GM18498 (cell line): Measurements from ENCODE around the gene TTYH3.
A peak's percentile ranks its signal among the peaks of the same experiment; 100 is the strongest.

Experiments
- ATAC-seq: cut with Tn5 transposase; IDR thresholded peaks from one replicate; pipeline ENCODE4 v1.9.1; 2021; ENCODE audit warnings: mild to moderate bottlenecking, moderate library complexity; ENCODE audit not compliant: unreplicated experiment

The TTYH3 gene

DNA sequence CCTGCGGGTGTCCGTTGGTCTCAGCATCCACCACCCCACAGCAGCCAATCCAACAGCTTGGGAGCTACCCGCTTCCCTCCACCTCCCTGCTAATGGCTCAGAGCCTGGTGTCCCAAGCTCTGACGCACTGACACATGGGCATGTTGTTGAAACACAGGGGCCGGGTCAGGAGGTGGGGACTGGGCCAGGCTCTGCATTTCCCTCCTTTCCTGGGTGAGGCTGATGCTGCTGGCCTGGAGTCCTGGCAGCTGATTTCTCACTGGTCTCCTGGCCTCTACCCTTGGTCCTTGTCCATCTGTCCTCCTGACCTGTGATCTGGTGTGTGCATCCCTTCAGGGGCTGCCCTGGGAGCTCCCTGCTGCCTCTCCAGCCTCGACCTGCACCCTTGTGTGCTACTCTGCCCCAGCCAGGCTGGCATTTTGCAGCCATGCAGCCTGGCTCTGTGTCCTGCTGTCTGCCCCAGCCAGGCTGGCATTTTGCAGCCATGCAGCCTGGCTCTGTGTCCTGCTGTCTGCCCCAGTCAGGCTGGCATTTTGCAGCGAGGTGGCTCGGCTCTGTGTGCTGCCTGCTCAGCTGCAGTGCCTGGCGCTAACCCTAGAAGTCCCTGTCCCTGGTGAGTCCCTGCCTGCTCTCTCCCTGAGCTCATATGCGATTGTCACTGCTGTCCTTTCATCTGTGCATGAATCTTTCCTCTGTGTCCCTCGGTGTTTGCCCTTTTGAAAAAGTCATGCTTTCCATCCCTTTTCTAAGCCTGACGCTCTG lies 70.2 kb downstream of the TTYH3 start:
- ATAC-seq: no peak

DNA sequence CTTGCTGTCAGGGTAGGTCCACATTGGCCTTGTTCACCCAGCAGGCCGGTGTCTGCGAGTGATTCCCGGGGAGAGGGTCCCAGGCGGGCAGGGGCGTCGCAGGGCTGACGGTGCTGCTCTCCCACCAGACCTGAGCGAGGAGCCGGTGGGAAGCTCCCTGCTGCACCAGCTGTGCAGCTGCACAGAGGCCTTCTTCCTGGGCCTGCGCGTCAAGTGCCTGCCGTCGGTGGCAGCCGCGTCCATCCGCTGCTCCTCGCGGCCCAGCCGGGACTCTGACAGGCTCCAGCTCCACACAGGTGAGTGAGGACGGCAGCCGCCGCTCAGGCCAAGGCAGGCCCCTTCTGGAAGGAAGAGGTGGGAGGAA lies 70.8 kb downstream of the TTYH3 start:
- ATAC-seq: no peak

DNA sequence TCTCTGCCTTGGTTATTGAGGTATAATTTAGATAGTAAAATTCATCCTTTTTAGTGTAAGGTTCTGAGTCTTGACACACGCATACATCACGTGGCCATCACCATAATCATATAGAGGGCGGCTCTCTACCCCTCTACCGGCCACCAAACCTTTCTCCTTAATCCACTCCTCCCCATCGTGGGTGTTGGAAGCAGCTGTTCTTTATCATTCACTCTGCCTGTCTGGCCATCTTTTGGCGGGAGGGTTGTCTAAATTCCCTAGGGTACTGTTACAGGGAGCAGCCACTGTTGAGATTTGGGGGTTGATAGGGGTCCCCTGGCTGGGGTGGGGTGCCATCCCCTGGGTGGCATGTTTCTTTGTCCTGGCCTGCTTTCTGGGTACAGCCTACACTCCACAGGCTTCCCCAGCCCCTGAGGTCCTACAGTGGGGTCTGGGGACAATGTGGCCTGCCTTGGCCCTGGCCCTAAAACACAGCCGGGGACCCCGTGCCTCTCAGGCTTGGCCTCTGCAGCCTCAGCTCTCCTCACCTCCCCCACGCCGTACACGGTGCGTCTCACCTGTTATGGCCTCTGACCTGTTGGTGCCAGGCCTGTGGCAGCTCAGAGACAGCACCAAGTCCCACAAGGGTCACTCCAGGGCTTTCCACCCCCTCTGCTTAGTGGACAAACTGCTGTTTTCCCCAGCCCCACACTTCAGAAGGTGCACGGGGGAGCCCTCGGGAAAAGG lies 73.7 kb downstream of the TTYH3 start:
- no peak for ATAC-seq

DNA sequence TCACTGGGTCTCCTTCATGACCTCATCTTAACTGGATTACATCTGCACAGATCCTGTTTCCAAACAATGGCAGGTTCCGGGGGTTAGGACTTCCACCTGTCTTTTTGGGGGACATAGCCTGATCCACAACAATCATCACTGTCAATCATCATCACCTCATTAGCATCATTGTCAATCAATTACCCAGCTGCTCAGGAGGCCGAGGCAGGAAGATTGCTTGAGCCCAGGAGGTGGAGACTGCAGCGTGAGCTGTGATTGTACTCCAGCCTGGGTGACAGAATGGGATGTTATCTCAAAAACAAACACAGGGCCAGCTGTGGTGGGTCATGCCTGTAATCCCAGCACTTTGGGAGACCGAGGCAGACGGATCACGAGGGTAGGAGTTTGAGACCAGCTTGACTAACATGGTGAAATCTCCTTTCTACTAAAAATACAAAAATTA lies 74.9 kb downstream of the TTYH3 start:
- ATAC-seq: no peak

DNA sequence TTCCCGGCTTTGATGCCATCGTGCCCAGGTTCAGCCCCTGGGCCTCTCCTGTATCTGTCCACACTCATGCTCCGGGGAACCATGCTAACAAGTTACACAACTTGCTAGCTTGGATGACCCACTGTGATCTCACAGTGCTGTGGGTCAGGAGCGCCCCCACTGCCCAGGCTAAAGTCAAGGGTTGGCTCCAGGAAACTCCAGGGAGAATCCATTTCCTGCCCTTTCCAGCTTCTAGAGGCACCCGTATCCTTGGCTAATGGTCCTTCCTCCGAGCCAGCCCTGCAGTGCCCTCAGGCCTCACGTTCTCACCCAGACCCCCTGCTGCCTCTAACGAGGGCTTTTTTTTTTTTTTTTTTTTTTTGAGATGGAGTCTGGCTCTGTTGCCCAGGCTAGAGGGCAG lies 75.7 kb downstream of the TTYH3 start:
- no peak for ATAC-seq

DNA sequence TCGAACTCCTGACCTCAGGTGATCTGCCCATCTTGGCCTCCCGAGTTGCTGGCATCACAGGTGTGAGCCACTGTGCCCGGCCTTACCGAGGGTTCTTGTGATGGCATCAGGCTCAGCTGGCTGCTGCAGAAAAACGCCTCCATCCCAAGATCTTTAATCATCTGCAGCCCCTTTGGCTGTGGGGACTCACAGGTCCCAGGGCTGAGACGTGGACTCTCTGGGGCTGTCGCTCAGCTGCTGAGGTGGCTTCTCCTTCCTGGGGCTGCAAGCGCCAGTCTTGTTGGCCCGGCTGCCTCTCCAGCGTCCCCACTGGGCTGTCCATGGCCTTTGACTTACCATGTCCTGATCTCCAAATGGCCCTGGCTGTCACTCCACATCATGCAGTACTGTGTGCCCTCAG lies 76.3 kb downstream of the TTYH3 start:
- ATAC-seq: no peak

DNA sequence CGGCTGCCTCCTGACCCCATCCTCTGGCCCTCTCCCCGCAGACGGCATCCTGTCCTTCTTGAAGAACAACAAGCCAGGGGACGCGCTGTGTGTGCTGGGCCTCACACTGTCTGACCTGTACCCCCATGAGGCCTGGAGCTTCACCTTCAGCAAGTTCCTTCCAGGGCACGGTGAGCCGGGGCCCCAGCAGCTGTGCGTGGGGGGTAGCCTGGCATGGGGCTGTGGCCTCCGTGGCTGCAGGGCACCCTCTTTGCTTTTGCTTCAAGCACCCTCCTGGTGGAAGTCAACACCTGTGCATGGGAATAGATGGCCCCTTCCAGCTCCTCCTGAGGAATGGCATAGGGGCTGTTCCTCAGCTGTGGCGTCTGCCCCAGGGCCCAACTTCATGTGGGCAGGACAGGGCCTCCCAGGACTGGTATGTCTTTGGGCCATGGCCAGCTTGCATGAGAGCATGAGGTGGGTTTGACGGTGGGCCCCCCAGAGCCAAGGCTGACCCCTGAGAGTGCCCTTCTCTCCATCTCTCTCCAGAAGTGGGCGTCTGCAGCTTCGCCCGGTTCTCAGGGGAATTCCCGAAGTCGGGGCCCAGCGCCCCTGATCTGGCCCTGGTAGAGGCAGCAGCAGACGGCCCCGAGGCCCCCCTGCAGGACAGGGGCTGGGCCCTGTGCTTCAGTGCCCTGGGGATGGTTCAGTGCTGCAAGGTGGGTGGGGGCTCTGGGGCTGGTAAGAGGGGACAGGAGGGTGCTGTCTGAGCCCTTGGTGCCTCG lies 76.9 kb downstream of the TTYH3 start:
- ATAC-seq: no peak

DNA sequence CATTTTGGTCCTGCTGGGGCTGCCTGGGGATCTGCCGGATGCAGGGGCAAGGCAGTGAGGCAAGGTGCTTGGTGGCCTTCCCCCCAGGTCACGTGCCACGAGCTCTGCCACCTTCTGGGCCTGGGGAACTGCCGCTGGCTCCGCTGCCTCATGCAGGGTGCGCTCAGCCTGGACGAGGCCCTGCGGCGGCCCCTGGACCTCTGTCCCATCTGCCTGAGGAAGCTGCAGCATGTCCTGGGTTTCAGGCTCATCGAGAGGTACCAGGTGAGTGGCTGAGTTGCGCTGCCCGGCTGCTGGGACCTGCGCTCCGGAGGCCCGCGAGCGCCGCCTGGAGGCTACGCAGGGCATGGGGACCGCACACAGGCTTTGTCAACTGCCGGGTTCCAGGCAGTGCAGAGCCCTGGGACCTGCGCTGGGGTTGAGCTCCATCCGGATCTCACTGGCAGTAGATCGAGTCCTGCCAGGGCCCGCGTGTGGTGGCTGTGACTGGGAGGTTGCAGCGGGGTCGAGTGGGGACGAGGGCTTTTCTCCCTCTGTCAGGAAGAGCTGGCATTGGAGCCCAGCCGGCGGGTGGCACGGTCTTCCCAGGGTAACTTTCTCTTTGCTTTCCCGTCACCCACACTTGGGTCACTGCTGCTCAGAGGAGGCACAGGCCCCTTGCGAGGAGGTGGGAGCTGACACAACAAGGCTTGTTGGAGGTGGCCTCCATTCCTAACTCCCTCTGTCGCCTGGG lies 77.9 kb downstream of the TTYH3 start:
- ATAC-seq: peak; percentile 79

DNA sequence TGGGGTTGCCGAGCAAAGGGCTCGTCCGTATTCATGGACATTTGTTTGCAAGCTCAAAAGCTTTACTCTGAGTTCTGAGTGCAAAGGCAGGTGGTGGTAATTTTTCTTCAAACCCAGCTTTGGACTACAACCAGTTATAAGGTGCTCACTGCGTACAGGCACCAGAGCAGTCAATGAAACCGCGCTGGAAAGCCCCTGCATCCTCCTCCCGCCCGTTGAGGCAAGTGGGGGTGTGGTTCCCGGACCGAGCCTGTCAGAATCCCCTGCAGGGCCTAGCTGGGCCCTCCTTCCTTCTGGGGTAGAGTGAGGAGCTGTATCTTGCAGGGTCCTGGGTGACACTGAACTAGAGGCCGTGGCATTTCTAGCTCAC lies 78.5 kb downstream of the TTYH3 start:
- ATAC-seq: peak; percentile 35

DNA sequence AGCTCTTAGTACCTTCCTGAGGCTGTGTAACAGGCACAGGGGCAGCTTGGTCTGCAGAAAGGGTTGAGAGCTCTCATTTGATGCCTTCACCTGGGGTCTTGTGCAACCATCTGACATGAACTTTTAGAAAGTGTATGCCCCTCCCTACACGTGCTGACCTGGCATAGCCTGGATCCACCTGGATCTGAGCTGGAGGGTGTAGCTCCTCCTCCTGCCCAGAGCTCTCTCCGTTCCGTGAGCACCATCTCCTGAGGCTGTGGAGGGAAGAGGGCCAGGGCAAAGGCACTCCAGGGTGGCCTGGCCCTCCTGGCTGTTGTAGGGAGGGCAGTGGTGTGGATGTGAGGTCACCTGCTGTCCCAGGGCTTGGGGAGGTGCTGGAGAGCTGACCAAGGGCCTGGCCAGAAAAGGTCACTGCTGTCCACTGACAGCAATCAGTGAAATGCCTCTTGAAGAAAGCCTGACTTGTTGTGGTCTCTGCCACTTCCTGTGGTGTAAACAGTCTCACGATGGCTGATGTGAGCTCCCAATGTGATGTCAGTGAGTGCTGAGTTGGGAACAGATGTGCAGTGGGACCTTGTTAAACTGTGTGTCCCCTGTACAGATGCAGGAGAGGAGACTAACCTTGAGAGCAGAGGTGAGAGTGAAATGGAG lies 79.2 kb downstream of the TTYH3 start:
- peak; percentile 35 for ATAC-seq

DNA sequence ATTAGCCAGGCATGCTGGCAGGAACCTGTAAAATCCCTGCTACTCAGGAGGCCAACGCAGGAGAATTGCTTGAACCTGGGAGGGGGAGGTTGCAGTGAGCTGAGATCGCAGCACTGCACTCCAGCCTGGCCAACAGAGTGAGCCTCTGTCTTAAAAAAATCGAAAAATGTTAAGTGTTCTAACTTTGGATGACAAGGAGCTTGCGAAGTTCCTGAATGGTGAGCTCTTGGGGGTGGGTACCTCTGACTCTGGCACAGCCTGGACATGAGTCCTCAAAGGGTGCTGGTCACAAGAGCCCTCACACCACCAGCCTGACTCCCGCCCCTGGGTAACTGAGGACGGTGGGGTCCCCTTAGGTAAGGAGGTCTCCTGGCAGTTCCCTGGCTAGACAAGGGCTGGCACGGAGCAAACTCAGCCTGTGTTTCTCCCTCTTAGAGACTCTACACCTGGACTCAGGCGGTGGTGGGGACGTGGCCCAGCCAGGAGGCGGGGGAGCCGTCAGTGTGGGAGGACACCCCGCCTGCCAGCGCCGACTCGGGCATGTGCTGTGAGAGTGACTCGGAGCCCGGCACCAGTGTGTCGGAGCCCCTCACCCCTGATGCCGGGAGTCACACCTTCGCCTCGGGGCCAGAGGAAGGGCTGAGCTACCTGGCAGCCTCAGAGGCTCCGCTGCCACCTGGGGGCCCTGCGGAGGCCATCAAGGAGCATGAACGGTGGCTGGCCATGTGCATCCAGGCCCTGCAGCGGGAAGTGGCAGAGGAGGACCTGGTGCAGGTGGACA lies 80.3 kb downstream of the TTYH3 start:
- ATAC-seq: no peak

DNA sequence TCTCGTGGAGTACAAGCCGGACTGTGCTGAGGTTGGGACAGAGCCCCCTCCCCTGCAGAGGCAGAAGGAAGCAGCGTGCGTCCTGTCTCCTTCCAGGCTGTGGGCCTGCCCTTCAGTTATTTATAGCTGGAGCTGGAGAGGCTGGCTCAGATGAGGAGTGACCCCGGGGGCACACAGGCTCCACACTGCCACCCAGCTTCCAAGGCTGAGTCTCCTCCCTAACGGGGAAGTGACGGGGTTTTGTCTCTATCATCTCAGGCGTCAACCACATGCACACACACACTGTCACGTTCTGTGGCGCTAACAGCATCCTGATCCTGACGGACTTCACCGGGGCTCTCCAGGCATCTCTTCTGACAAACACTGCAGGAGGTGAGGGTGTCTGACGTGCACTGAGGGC lies 81.6 kb downstream of the TTYH3 start:
- ATAC-seq: no peak

DNA sequence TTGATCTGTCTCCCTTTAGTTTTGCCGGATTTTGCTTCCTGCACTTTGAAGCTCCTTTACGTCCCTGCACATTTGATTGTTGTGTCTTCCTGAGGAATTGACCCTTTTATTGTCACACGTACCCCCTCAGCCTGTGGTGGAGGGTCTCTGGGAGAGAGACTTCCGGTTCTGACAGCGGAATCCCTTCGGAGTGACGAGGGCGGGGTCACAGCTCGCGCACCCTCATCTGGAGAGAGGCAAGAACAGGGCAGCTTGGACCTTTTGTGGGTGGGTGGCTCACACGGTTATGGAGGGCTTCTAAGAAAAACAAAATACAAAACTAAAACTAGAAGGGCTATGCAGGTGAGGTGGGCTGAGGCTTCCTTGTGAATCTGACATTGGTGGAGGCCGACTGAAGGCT lies 82.2 kb downstream of the TTYH3 start:
- ATAC-seq: no peak
